Stimulated activated CD4-positive, alpha-beta T cell treated with anti-CD3 and anti-CD28 coated beads, Interleukin-12 subunit alpha, Interleukin-12 subunit beta, amount 100 ng/mL, for 4 hours (primary cell): ENCODE measurements around the gene STX5.
A peak's percentile ranks its signal among the peaks of the same experiment; 100 is the strongest.
"Not testable (repeated sequence)": the region's sequence is repeated elsewhere in the genome, so short reads cannot be mapped to it uniquely, and the experiment has no call there.

ENCODE experiments used
- DNase-seq: peaks from one replicate; pipeline ENCODE4 v3.0.0-alpha.2; 2020

The STX5 gene

GRCh38 chr11:62828130-62828529, 3.7 kb downstream of the STX5 start:
- DNase-seq, result not testable (repeated sequence)

- DNase-seq, result no peak
Measured at GRCh38 chr11:62823677-62824076, 8.2 kb downstream of the STX5 start.

GRCh38 chr11:62817129-62817528, 14.7 kb downstream of the STX5 start:
- DNase-seq, result no peak

- DNase-seq, result no peak
Measured at GRCh38 chr11:62816557-62816956, 15.3 kb downstream of the STX5 start.

GRCh38 chr11:62811659-62812058, 20.2 kb downstream of the STX5 start:
- DNase-seq, result no peak

- no peak for DNase-seq
Measured at GRCh38 chr11:62810748-62811147, 21.1 kb downstream of the STX5 start.

- DNase-seq, result no peak
Measured at GRCh38 chr11:62806611-62807121, 25.2 kb downstream of the STX5 start.

GRCh38 chr11:62805961-62806441, 25.9 kb downstream of the STX5 start:
- DNase-seq, result no peak

- peak; percentile 97 for DNase-seq
Measured at GRCh38 chr11:62805076-62805892, 26.6 kb downstream of the STX5 start, which contains the start of gene NXF1. NXF1 (minus strand) TSS chr11:62805440; CDS start chr11:62805356, 84 bp downstream.

GRCh38 chr11:62804310-62805075, 27.4 kb downstream of the STX5 start:
- DNase-seq, result no peak

GRCh38 chr11:62801071-62801470, 30.8 kb downstream of the STX5 start:
- no peak for DNase-seq

GRCh38 chr11:62799486-62799885, 32.4 kb downstream of the STX5 start:
- DNase-seq, result no peak

- DNase-seq, result no peak
Measured at GRCh38 chr11:62796281-62796680, 35.6 kb downstream of the STX5 start.

GRCh38 chr11:62794201-62794775, 37.6 kb downstream of the STX5 start:
- DNase-seq, result no peak

GRCh38 chr11:62792202-62792575, 39.7 kb downstream of the STX5 start:
- DNase-seq, result no peak

GRCh38 chr11:62791501-62792201, 40.2 kb downstream of the STX5 start, which contains the start of gene TMEM223:
TMEM223 (minus strand) TSS chr11:62792006; CDS start chr11:62791994, 12 bp downstream.
- DNase-seq, result peak; percentile 89

GRCh38 chr11:62789576-62789975, 42.3 kb downstream of the STX5 start:
- DNase-seq, result no peak

- DNase-seq, result no peak
Measured at GRCh38 chr11:62788991-62789390, 42.9 kb downstream of the STX5 start.

GRCh38 chr11:62787005-62787759, 44.7 kb downstream of the STX5 start, which contains the start of gene TMEM179B:
TMEM179B (plus strand) TSS chr11:62787402; CDS start chr11:62787432, 30 bp downstream.
- DNase-seq, result peak; percentile 96

GRCh38 chr11:62786318-62787004, 45.4 kb downstream of the STX5 start:
- peak; percentile 77 for DNase-seq

GRCh38 chr11:62782753-62783152, 49.1 kb downstream of the STX5 start:
- DNase-seq, result no peak
